GM18951 (cell line): ENCODE results near the gene NHP2.

Experiments
- POLR2A ChIP-seq: IDR thresholded peaks from 4 replicates; pipeline ENCODE4 v1.6.1; 2011; ENCODE audit warnings: mild to moderate bottlenecking; ENCODE audit not compliant: insufficient read length, insufficient read depth; ENCODE audit errors: extremely low read depth
- in situ Hi-C: fragments of 300-500 bp; cut with MboI; formaldehyde crosslinking; loops from one replicate; pipeline ENCODE4 v1.12.0; 2022; ENCODE audit warnings: low sequenced_read_pairs, mixed read lengths, inconsistent platforms; ENCODE audit not compliant: unreplicated experiment

The NHP2 gene

DNA sequence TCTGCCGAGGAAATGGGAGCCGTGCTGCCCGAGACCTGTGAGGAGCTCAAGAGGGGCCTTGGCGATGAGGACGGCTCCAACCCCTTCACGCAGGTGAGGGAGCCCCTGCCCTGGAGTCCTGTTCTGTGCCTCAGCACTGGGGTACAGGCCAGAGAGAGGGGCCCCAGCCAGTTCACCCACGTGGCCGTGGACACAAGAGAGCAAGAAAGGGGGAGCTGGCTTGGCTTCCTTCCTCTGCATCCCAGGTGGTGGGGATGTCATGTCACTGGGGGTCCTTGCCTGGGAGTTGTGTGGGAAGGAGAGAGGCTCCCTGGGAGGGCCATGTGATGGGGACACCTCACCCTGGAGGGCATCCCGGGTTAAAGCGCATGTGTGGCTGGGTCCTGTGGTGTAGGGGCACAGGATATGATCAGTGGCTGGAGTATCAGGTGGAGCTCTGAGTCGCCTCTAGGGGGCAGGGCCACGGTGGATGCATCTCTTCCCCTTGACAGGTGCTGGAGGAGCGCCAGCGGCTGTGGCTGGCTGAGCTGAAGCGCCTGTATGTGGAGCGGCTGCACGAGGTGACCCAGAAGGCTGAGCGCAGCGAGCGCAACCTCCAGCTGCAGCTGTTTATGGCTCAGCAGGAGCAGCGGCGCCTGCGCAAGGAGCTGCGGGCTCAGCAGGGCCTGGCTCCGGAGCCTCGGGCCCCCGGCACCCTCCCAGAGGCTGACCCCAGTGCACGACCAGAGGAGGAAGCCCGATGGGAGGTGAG is 32.9 kb downstream of the NHP2 start:
- TF ChIP-seq POLR2A = peak; percentile 55
- in situ Hi-C loops = no loop called here

DNA sequence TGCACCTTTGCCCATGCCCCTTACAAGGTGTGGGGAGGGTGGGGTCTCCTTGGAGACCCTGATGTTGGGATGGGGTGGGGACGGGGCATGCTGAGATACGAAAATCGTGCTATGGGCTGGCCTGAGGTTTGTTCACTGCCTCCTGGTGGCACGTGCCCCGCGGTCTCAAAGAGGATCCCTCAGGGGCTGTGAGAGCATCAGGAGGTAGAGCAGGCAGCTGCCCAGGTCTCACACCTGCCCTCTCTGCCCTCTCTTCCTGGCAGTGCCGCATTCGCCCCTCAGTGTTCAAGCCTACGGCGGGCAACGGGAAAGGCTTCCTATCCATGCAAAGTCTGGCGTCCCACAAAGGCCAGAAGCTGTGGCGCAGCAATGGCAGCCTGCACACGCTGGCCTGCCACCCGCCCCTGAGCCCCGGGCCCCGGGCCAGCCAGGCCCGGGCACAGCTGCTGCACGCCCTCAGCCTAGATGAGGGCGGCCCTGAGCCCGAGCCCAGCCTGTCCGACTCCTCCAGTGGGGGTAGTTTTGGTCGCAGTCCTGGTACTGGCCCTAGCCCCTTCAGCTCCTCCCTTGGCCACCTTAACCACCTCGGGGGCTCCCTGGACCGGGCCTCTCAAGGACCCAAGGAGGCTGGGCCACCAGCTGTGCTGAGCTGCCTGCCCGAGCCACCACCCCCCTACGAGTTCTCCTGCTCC is 33.6 kb downstream of the NHP2 start:
- in situ Hi-C loops = no loop called here
- TF ChIP-seq POLR2A = no peak

DNA sequence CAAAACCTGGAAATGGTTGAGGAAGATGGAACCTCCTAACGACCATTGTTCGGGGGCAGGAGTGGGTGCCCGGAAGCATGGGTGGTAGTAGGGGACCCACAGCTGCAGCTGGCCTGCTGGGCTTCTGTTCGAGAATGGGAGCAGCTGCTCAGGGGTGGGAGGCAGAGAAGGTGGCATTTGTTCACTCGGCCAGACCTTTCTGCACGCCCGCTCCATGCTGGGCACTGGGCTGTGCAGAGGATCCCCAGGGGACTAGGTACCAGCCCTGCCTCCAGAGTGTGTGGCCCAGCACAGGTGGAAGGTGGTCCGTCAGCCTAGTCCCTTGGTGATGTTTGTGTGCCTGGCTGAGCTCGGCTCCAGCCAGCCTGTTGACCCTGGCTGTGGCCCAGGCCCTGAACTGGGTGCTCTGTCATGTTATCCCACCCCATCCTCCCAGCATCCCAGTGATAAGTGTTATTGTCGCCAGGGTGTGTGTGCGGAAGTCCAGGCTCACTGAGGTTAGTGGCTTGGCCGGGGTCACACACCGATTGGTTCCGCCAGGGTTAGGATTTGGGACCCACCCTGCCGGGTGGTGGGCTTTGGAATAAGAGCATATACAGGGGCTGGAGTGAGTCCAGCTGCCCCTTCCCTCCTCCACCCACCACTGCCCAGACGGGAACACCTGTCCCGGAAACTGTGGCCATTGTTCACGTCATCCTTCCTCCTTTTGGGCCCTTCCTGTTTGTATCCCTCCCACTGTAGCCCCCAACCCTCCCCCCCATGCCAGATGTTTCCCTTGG is 35.6 kb downstream of the NHP2 start:
- no peak for TF ChIP-seq POLR2A
- in situ Hi-C loops = no loop called here

DNA sequence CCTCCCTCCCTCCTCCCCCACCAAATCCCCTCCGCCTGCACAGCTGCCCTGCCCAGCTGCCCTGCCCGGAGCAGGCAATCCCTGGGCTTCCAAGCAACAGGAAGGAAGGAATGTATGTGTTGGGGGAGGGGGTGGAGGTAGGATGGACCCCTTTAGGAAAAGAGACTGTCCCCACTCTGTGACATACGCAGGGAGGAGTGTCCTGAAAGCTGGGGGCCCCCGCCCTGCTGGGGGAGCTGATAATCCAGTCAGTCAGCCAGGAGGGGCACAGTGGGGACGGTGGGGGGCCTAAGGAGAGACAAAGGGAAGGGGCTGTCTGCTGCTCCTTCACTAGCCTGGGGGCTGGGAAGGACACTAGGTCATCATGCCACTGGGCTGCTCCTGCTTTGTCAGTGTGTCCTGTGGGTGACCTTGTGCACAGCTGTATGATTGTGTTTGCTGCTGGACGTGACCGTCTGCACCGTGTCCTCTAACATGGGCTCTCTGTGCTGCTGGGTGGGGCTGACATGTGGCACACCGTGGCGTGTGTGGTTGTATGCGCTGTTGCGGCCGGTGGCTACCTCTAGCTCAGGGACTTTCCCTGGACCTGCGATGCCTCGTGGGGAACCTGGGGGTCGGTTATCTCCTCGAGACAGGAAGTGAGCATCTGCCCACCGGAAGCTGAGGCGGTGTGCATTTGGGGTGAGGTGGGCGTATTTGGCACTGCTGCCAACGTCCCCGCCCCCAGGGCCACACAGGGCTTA is 37.4 kb downstream of the NHP2 start:
- peak; percentile 50 for TF ChIP-seq POLR2A
- in situ Hi-C loops = no loop called here

DNA sequence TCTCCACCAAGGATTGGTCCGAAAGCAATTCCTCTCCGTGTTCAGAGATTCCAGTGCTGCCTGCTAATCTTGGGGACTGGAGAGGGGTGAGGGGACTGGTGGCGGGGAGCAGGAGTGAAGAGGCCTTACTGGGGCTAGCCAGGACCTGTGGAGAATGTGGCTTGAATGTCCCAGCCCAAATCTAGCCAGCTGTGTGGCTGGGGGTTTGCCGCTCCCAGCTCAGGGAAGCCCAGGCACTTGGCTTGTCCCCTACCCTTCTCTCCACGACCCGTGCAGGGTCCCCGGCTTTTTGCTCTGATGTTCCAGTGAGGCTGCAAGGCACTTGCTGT is 37.9 kb downstream of the NHP2 start:
- in situ Hi-C loops = no loop called here
- TF ChIP-seq POLR2A = no peak

DNA sequence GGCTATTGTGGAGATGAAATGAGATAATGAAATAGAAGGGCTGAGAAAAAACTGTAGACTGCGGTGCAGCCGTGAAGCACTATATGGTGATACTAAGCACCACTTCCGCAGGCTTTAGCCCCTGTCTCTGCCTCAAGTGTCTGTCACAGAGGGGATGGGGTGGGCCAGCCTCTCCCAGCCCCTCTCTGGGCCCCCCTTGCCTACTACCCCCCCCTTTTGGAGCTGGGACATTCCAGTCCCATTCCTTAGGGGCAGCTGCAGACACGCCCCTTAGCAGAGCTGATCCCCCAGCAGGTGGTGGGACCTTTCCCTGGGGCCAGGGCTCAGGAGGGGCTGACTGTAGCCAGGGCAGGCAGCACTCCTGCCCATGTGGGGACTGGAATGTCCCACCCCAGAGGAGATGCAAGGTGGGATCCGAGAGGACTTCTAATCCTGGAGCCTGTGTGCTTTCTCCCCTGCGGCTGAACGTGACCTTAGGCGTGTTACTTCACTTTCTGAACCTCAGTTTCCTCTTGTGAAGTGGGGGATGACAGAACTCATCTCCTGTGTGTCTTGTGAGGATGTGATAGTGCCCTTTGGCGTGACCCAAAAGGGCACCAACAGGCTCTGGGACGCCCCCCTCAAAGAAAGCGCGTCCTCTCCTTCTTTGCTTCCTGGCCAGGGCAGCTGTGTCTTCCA is 38.4 kb downstream of the NHP2 start:
- no peak for TF ChIP-seq POLR2A
- in situ Hi-C loops = no loop called here

DNA sequence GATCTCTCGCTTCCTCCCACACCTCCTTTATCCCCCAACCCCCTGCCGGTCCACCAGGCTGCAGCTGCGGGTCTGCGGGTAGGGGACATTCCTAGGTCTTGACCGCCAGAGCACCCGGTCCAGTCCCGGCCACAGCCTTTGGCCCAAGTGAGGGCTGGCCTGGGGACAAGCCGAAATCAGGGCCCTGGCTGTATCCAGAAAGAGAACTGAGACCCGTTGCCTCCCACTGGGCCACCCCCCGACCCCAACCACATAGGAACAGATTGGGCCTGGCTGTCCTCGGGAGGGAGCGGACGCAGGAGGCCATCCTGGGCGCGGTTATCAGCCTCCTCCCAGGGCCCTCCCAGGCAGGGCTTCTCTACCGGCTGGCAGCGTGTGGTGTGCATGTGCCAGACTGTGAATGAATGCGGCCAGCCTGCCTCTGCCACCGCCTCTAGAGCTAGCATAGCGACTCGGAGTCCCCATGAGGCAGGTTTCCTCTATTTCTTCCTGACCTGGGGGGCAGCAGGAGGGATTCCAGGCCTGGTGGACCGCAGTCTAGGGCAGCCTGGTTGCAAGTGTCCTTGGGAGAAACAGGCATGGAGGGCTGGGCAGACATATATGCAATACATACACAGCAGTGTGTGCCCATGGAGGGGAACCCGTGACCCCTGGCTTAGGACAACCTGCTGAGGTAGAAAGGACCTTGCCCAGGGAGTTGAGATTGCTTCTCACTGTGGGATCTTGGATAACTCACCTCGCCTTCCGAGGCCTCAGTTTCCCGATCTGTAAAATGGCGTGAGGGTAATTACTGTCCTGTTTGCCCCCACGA is 39.2 kb downstream of the NHP2 start:
- in situ Hi-C loops = no loop called here
- TF ChIP-seq POLR2A = peak; percentile 1

DNA sequence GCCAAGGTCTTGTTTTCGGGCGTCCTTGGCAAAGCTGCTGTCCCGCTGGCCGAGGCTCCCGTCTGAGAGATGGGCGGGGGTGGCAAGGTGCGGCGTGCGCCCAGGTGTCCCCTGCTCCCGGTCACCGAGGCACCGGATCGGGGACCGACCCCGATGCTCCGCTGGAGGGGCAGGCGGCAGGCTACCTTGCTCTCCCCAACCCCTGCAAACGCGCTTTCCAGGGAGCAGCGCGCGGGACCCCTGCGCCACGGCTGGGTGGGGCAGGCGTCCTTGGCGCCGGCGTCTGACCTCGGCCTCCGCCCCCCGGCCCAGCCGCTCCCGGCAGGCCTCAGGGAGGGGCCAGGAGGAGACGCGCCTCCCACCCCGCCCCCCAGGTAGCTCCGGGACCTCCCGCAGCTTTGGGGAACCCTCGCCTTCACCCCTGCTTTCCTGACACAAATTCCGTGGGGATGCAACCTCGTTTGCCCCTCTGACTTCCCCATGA is 39.8 kb downstream of the NHP2 start:
- peak; percentile 15 for TF ChIP-seq POLR2A
- in situ Hi-C loops = no loop called here

DNA sequence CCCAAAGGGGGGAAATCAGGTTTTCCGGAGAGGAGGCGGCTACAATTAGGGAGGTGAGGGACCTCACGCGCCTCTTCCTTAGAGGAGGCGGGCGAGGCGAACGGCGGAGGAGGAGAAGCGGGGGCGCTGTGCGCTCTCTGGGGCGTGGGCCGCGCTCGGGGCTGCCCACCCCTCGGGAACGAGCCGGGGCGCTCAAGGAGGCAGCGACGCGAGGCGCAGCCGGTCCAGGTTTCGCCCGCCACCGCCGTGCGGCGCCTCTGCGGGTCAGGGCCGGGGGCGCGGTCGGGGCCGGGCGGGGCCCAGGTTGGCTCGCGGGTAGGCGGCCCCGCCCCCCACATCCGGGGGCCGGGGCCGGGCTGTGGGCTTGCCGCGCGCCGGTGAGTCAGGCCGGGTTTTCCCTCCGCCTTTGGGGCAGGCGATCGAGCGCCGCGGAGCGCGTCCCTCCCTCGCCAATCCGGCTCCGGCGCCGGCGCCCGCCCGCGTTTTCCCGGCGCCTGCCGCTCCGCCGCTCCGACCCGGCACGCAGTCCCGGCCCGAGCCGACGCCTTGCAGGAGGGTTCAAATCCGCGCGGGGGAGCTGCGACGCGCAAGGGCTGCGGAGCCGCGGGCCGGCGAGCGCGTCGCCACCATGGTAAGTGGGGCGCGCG is 40.4 kb downstream of the NHP2 start, which contains the start of gene N4BP3:
Gene N4BP3, plus strand, starts transcription at position 392 of the 647 bp plus-strand sequence. CDS start 6,052 bp downstream, outside the sequence.
- no peak for TF ChIP-seq POLR2A
- in situ Hi-C loops = no loop called here

DNA sequence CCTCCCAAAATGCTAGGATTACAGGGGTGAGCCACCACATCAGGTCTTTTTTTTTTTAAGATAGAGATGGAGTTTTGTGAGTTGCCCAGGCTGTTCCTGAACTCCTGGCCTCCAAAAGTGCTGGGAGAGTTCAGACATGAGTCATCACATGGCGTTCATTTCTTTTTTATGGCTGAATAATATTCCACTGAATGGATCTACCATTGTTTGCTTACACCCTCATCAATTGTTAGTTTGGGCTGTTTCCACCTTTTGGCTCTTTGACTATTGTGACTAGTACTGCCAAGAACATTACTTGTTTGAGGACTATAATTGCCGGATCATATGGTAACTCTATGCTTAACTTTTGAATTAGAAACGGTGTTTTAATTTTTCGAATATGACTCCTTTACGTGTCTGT is 41.1 kb downstream of the NHP2 start:
- in situ Hi-C loops = no loop called here

DNA sequence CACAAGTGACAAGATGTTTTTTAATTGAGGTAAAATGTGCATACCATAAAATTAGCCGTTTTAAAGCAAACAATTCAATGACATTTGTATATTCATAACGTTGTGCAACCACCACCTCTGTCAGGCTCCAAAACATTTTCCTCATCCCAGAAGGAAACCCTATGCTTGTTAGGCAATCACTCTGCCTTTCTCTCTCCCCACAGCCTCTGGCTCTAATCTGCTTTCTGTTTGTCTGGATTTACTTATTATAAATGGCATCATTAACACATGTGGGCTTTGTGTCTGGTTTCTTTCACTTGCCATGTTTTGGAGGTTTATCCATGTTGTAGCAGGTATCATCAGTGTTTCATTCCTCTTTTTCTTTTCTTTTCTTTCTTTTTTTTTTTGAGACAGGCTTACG is 41.8 kb downstream of the NHP2 start:
- in situ Hi-C loops = no loop called here

More for the DNA sequence above, 41.1 kb downstream of the NHP2 start:
- TF ChIP-seq POLR2A = no peak

More for the DNA sequence above, 41.8 kb downstream of the NHP2 start:
- TF ChIP-seq POLR2A = no peak
